ENCODE measurements around the gene ANO2. TPM values are rescaled to one million over a fixed set of nuclear protein-coding genes. Genes with fewer than 3 reads are reported as not detected.

ANO2 gene
- total RNA-seq, 1 experiment from 2014 or later = not detected

- Histone ChIP-seq H3K9ac (ENCODE audit: low read length) (no peak overlapping the region), H3K4me2 (ENCODE audit: low read length) (no peak overlapping the region), H2AFZ (ENCODE audit: low read length) (no peak overlapping the region), H3K36me3 (ENCODE audit: low read depth, low read length) (no peaks in the 10 kb centered on the region), H4K20me1 (ENCODE audit: low read length) (no peaks in the 10 kb centered on the region), H3K79me2 (ENCODE audit: low read length) (no peaks in the 10 kb centered on the region), H3K4me3 (ENCODE audit: low read length) (no peak overlapping the region), H3K9me2 (replicated peaks; ENCODE audit: low read length) (no peaks in the 10 kb centered on the region), H3K4me1 (ENCODE audit: insufficient read depth, low read length) (no peaks in the 10 kb centered on the region), H3F3A (ENCODE audit: low read length, unreplicated experiment) (no peaks in the 10 kb centered on the region), H3K27ac (ENCODE audit: low read length) (no peak overlapping the region), H3K27me3 (ENCODE audit: low read length) (peaks cover 6% of the 10 kb centered on the region; the same call in 1 of the 2 replicates), H3K9me3 (ENCODE audit: low read length) (no peaks in the 10 kb centered on the region)
- no peak for DNase-seq
- BruUV-seq (replicated peaks) = no TSS peak
- intact Hi-C loops (cut with micrococcal nuclease) = no loop called here
- ChIA-PET CTCF (no interaction called here), POLR2A (ENCODE audit: unreplicated experiment) (no interaction called here)
- TF ChIP-seq EZH2phosphoT487 (IDR thresholded peaks at IDR 0.05; ENCODE audit: borderline replicate concordance, low read length) (no peak), CTCF (conservative IDR thresholded peaks at IDR 0.05; ENCODE audit: low read depth, low read length) (no peak), EZH2 (IDR thresholded peaks at IDR 0.05; ENCODE audit: low read length, unreplicated experiment) (no peak)
- ATAC-seq = no peak
Measured at GRCh38 chr12:5518584-5519365, 426.3 kb downstream of the ANO2 start.

- Histone ChIP-seq H3K4me1 (ENCODE audit: insufficient read depth, low read length) (no peaks in the 10 kb centered on the region), H3K36me3 (ENCODE audit: low read depth, low read length) (no peaks in the 10 kb centered on the region), H2AFZ (ENCODE audit: low read length) (no peak overlapping the region), H3F3A (ENCODE audit: low read length, unreplicated experiment) (no peaks in the 10 kb centered on the region), H3K4me2 (ENCODE audit: low read length) (no peak overlapping the region), H3K27ac (ENCODE audit: low read length) (no peak overlapping the region), H3K27me3 (ENCODE audit: low read length) (peaks cover 6% of the 10 kb centered on the region; the same call in 1 of the 2 replicates), H3K79me2 (ENCODE audit: low read length) (no peaks in the 10 kb centered on the region), H3K9me2 (replicated peaks; ENCODE audit: low read length) (no peaks in the 10 kb centered on the region), H3K9ac (ENCODE audit: low read length) (no peak overlapping the region), H3K4me3 (ENCODE audit: low read length) (no peak overlapping the region), H4K20me1 (ENCODE audit: low read length) (no peaks in the 10 kb centered on the region), H3K9me3 (ENCODE audit: low read length) (no peaks in the 10 kb centered on the region)
- no peak for ATAC-seq
- intact Hi-C loops (cut with micrococcal nuclease) = no loop called here
- ChIA-PET POLR2A (ENCODE audit: unreplicated experiment) (no interaction called here), CTCF (no interaction called here)
- TF ChIP-seq CTCF (conservative IDR thresholded peaks at IDR 0.05; ENCODE audit: low read depth, low read length) (no peak), EZH2phosphoT487 (IDR thresholded peaks at IDR 0.05; ENCODE audit: borderline replicate concordance, low read length) (no peak)
- no peak for DNase-seq
- no TSS peak for BruUV-seq (replicated peaks)
Measured at GRCh38 chr12:5516371-5517241, 428.5 kb downstream of the ANO2 start.
